Pancreas (tissue), 10 donors: ENCODE results near the gene ATG7. TPM values are rescaled to one million over a fixed set of nuclear protein-coding genes. Genes with fewer than 3 reads are reported as not detected.

Source experiments
- ATAC-seq, 4 donors: fragments of 200-7000 bp; cut with Tn5 transposase; one replicate each; pipeline versions ENCODE4 v1.8.0 to v1.9.1; 2020; ENCODE audit warnings: mild to moderate bottlenecking in 4 of 4, moderate library complexity in 4 of 4
- DNase-seq, 6 donors: peaks; one replicate each; pipeline ENCODE4 v3.0.0-alpha.2; 2020
- FAIRE-seq: peaks from 2 replicates; lab custom pipeline; 2012; peaks lifted over from hg19 to GRCh38; lab: Jason Lieb, UNC
- H3K27ac ChIP-seq, 4 donors: fragments of 200-600 bp; sonication (generic); 1 replicate in 3 of 4; 2 replicates in 1 of 4; pipeline versions ENCODE4 v1.5.0 to v1.8.0; 2020
- H3K27me3 ChIP-seq, 4 donors: fragments of 200-600 bp; one replicate each; pipeline ENCODE4 v1.8.0; 2021
- H3K36me3 ChIP-seq, 3 donors: fragments of 200-600 bp; sonication (generic) in 1 of 3; one replicate each; pipeline versions ENCODE4 v1.5.0 to v1.8.0; 2020 to 2021
- H3K4me1 ChIP-seq, 3 donors: fragments of 200-600 bp; one replicate each; pipeline ENCODE4 v1.8.0; 2021
- H3K4me3 ChIP-seq, 4 donors: fragments of 200-600 bp; sonication (generic) in 2 of 4; one replicate each; pipeline versions ENCODE4 v1.5.0 to v1.8.0; 2020 to 2021
- H3K9me3 ChIP-seq, 4 donors: fragments of 200-600 bp; one replicate each; pipeline ENCODE4 v1.8.0; 2021
- WGBS, 2 donors: extraction: QIAGEN DNeasy Blood & Tissue Kit; methylation state at CpG; one replicate each; pipeline ENCODE4 v1.1.7; 2013; 5-methylcytosine and 5-hydroxymethylcytosine counted together
- intact Hi-C, 3 donors: fragments of 100-400 bp; cut with DNase I; formaldehyde crosslinking; loops; one replicate each; pipeline versions ENCODE4 v1.11.1 to v1.14.2; 2022
- polyA plus RNA-seq, 2 donors: library from polyadenylated mRNA; stranded (reverse); fragments of 200-250 nt; gene quantifications; one replicate each; pipeline ENCODE4 v1.2.3, GENCODE V29; 2013
- total RNA-seq, 6 donors: library from RNA; stranded (reverse); fragmentation: NEBNext Ultra II Directional in 4 of 6; extraction: Animal tissue kit (Norgen Biotek cat#: 25700) in 4 of 6; gene quantifications; one replicate each; pipeline versions ENCODE4 v1.2.1 to v1.2.4, GENCODE V29; 2021 to 2023
- TF ChIP-seq, protein P1 (sequence below), 4 donors: fragments of 200-600 bp; sonication (generic) in 3 of 4; IDR thresholded peaks; one replicate each; pipeline versions ENCODE4 v1.5.0 to v1.8.0; 2021; ENCODE audit warnings: antibody characterized with exemption in 4 of 4
- donor health status: healthy with polysubstance abuse.
- donor health status: DM: no; HTN: no; CAD: no; lungs with moderate emphysema.
- donor health status: DM: no; HTN: no; CAD: no.
- donor health status: control.
- donor health status: control.
- donor health status: Bipolar disorder and iron deficiency.
- donor health status: DM: yes; HTN: yes; CAD: no.
- donor health status: DM: no; HTN: no; CAD: no.
- donor health status: DM: no; HTN: no; CAD: no.
- donor health status: DM: yes; HTN: yes; CAD: no.

ATG7 gene
- total and polyA plus RNA-seq, 8 donors: 5.1 to 28.0 (median 15.7) TPM

DNA sequence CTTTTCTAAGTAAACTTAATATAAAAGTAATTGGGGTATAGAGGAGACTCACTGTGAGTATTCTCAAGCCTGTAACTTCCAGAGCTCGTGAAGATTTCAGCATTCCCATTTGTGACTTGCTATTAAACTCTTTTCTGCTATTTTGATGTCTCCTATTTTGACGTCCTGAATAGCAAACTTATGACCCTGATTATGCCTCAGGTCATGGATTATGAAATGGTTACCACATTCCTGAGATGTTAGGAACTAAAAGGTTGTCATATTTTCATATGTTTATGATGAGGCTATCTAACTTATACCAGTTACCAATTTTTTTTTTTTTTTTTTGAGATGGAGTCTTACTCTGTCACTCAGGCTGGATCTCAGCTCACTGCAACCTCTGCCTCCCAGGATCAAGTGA is 105.5 kb downstream of the ATG7 start:
- no peak for FAIRE-seq
- WGBS, 2 donors: 80 to 81% methylated on average over 2 of the region's 2 CpGs
- TF ChIP-seq, protein P1, sequence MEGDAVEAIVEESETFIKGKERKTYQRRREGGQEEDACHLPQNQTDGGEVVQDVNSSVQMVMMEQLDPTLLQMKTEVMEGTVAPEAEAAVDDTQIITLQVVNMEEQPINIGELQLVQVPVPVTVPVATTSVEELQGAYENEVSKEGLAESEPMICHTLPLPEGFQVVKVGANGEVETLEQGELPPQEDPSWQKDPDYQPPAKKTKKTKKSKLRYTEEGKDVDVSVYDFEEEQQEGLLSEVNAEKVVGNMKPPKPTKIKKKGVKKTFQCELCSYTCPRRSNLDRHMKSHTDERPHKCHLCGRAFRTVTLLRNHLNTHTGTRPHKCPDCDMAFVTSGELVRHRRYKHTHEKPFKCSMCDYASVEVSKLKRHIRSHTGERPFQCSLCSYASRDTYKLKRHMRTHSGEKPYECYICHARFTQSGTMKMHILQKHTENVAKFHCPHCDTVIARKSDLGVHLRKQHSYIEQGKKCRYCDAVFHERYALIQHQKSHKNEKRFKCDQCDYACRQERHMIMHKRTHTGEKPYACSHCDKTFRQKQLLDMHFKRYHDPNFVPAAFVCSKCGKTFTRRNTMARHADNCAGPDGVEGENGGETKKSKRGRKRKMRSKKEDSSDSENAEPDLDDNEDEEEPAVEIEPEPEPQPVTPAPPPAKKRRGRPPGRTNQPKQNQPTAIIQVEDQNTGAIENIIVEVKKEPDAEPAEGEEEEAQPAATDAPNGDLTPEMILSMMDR (IDR thresholded peaks at IDR 0.05): no peak

DNA sequence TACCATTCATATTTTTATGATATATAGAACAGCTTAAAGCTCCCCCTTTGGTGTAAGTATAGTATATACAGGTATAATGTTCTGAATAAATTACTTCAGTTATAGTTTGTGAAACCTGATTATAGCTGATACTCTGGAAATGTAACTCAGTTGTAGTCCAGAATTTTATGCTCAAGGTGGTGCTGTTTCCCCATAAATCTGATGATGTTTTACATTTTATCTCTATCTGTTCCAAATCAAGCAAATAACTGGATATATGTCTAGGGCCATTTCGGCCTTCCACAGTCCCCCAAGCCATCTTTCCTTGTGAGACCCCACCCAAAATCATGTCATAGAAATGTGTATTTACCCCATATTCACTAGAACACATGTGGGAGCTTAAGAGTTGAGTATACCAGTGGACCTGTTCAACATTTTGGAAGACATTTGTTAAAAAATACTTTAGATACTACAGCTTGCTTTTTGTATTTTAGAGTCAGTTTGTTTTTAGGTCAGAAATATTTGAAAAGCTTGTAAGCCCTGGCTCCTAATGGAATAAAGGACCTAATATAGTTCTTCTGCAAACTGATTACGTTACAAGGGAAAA is 107.1 kb downstream of the ATG7 start:
- WGBS, 2 donors: 31 to 36% methylated on average over 2 of the region's 2 CpGs
- H3K27ac ChIP-seq: peak overlapping the region in 2 of 4 donors; percentile 48 to 66
- H3K27me3 ChIP-seq: no peaks in the 10 kb centered on the region
- no peak overlapping the region for H3K4me3 ChIP-seq
- H3K4me1 ChIP-seq: peaks cover 6 to 28% (median 25%) of the 10 kb centered on the region in 3 donors
- TF ChIP-seq, protein P1 (IDR thresholded peaks at IDR 0.05): peak; percentile 13 to 31 (median 26)
- H3K9me3 ChIP-seq: no peaks in the 10 kb centered on the region
- ATAC-seq: peak; percentile 63 to 77 (median 76)
- no peaks in the 10 kb centered on the region for H3K36me3 ChIP-seq
- peak; percentile 53 for FAIRE-seq
- intact Hi-C loops: loop anchor here in 1 of 3 donors (5.0 to 10.0 kb wide), 2 partner anchors 278 to 425 kb away; no protein-coding TSS in a partner anchor
- no peak for DNase-seq

More for the DNA sequence above, 105.5 kb downstream of the ATG7 start:
- Histone ChIP-seq H3K36me3 (no peaks in the 10 kb centered on the region), H3K27ac (no peak overlapping the region), H3K4me3 (no peak overlapping the region), H3K9me3 (no peaks in the 10 kb centered on the region), H3K4me1 (peaks cover 6 to 25% (median 25%) of the 10 kb centered on the region in 3 donors), H3K27me3 (no peaks in the 10 kb centered on the region)
- ATAC-seq (no peak), DNase-seq (no peak)
- intact Hi-C loops: loop anchor here in 1 of 3 donors (5.0 to 10.0 kb wide), 2 partner anchors 280 to 427 kb away; no protein-coding TSS in a partner anchor

DNA sequence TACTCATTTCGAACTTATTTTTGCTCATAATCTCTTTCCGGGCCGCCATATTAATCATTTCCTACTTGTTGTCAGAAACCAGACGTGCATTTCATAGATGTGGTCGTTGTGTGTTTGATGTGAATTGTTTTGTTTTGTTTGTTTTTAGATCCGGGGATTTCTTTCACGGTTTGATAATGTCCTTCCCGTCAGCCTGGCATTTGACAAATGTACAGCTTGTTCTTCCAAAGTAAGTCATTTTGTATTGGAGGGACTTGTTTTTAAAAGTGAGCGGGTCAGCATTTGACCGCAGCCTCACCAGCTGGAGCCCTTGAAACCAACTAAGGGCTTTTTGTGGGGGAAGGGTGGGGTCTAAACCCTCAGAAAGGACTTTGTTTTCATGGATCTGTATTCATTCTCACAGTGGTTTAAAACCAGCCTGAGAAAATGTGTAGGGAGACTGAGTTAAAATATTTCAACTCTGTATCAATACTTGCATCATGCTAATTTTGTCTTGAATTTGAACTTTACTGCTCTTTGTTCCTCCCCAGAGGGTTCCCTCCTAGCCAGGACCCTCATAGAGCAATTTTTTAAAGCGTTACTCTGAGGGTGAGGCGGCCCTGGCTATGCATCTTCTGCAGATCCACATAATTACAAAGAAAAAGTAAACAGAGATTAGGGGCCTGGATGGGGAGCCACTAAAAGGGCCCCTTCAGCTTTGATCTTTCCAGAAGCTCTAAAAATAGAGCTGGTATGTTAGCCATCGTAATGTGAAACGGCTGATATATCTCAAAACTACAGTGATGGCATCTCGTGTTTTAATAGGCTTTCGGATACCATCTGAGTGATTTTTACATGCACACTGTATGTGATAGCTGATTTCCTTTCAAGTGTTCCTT is 107.9 kb downstream of the ATG7 start:
- peak overlapping the region in 3 of 4 donors; percentile 30 to 66 (median 48) for H3K27ac ChIP-seq

DNA sequence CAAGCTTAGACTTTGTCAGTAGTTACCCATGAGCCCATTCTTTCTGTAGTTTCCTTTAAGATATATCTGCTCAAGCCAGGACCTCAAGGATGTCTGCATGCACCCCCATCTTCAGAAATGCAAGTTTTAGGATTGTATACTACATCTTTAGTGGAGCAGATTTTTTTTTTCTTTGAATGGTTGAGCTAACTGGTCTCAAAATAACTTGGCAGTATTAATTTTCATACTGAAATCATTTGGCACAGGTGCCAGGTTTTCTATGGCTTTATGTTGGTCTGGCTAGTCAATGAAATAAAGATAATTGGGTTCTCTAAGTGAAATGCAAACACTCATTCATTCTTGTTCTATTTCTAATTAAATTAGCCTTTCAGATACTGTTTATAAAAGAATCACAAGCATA is 108.9 kb downstream of the ATG7 start:
- no peak for FAIRE-seq
- TF ChIP-seq, protein P1 (IDR thresholded peaks at IDR 0.05): no peak
- intact Hi-C loops: loop anchor here in 1 of 3 donors (10.0 kb wide), 2 partner anchors 274 to 424 kb away; no protein-coding TSS in a partner anchor

More for the DNA sequence above, 107.9 kb downstream of the ATG7 start:
- FAIRE-seq: no peak
- ATAC-seq: peak in 3 of 4 donors; percentile 4 to 23 (median 17)
- intact Hi-C loops: loop anchor here in 2 of 3 donors (5.0 to 10.0 kb wide), 3 partner anchors 275 to 425 kb away; no protein-coding TSS in a partner anchor
- DNase-seq: no peak
- TF ChIP-seq, protein P1 (IDR thresholded peaks at IDR 0.05): no peak
- no peaks in the 10 kb centered on the region for H3K36me3 ChIP-seq
- WGBS, 2 donors: 26 to 35% methylated on average over 16 of the region's 16 CpGs
- H3K4me1 ChIP-seq: peaks cover 6 to 28% (median 25%) of the 10 kb centered on the region in 3 donors
- H3K27me3 ChIP-seq: no peaks in the 10 kb centered on the region
- peak overlapping the region in 1 of 4 donors; percentile 1 for H3K4me3 ChIP-seq
- no peaks in the 10 kb centered on the region for H3K9me3 ChIP-seq

More for the DNA sequence above, 108.9 kb downstream of the ATG7 start:
- peaks cover 6 to 34% (median 25%) of the 10 kb centered on the region in 3 donors for H3K4me1 ChIP-seq
- no peak for DNase-seq
- no peaks in the 10 kb centered on the region for H3K36me3 ChIP-seq
- ATAC-seq: no peak
- H3K9me3 ChIP-seq: no peaks in the 10 kb centered on the region
- H3K27ac ChIP-seq: peak overlapping the region; percentile 17 to 66 (median 38)
- no peaks in the 10 kb centered on the region for H3K27me3 ChIP-seq
- no peak overlapping the region for H3K4me3 ChIP-seq
